Neuron (in vitro differentiated cells): Measurements from ENCODE around the gene RTN4.
A peak's percentile ranks its signal among the peaks of the same experiment; 100 is the strongest.
"Not testable (repeated sequence)": the region's sequence is repeated elsewhere in the genome, so short reads cannot be mapped to it uniquely, and the experiment has no call there.

Source experiments
- H2AFZ ChIP-seq: one replicate; pipeline ENCODE4 v1.6.1; 2013; ENCODE audit warnings: low read depth, mild to moderate bottlenecking, inconsistent platforms, low read length, moderate library complexity
- H3K27me3 ChIP-seq: one replicate; pipeline ENCODE4 v1.6.1; 2013; ENCODE audit warnings: low read length; ENCODE audit not compliant: insufficient read depth
- H3K36me3 ChIP-seq: one replicate; pipeline ENCODE4 v1.6.1; 2013; ENCODE audit warnings: low read length; ENCODE audit not compliant: insufficient read depth
- H3K4me1 ChIP-seq: one replicate; pipeline ENCODE4 v1.6.1; 2013; ENCODE audit warnings: low read length; ENCODE audit not compliant: insufficient read depth
- H3K4me3 ChIP-seq: 2 replicates; pipeline ENCODE4 v1.5.1; 2013; ENCODE audit warnings: mild to moderate bottlenecking, low read length, moderate library complexity
- H3K9me3 ChIP-seq: one replicate; pipeline ENCODE4 v1.6.1; 2013; ENCODE audit warnings: low read length

The RTN4 gene, protein sequence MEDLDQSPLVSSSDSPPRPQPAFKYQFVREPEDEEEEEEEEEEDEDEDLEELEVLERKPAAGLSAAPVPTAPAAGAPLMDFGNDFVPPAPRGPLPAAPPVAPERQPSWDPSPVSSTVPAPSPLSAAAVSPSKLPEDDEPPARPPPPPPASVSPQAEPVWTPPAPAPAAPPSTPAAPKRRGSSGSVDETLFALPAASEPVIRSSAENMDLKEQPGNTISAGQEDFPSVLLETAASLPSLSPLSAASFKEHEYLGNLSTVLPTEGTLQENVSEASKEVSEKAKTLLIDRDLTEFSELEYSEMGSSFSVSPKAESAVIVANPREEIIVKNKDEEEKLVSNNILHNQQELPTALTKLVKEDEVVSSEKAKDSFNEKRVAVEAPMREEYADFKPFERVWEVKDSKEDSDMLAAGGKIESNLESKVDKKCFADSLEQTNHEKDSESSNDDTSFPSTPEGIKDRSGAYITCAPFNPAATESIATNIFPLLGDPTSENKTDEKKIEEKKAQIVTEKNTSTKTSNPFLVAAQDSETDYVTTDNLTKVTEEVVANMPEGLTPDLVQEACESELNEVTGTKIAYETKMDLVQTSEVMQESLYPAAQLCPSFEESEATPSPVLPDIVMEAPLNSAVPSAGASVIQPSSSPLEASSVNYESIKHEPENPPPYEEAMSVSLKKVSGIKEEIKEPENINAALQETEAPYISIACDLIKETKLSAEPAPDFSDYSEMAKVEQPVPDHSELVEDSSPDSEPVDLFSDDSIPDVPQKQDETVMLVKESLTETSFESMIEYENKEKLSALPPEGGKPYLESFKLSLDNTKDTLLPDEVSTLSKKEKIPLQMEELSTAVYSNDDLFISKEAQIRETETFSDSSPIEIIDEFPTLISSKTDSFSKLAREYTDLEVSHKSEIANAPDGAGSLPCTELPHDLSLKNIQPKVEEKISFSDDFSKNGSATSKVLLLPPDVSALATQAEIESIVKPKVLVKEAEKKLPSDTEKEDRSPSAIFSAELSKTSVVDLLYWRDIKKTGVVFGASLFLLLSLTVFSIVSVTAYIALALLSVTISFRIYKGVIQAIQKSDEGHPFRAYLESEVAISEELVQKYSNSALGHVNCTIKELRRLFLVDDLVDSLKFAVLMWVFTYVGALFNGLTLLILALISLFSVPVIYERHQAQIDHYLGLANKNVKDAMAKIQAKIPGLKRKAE

GRCh38 chr2:55050100-55050994, at the start of gene RTN4:
Gene RTN4, minus strand, starts transcription at chr2:55050451. Its CDS starts 151 bp downstream, at chr2:55050300.
- H2AFZ ChIP-seq, result peak within 1 kb of the TSS; percentile 28
- H3K4me3 ChIP-seq, result peak within 1 kb of the TSS; percentile 93
- H3K9me3 ChIP-seq, result no peaks in the 10 kb centered on the region
- no peaks in the 10 kb centered on the region for H3K36me3 ChIP-seq
- peaks cover 42% of the 10 kb centered on the region for H3K4me1 ChIP-seq
- no peaks in the 10 kb centered on the region for H3K27me3 ChIP-seq

GRCh38 chr2:55099493-55099877, 49.2 kb upstream of the RTN4 start:
- H3K4me1 ChIP-seq, result peaks cover 16% of the 10 kb centered on the region

DNA sequence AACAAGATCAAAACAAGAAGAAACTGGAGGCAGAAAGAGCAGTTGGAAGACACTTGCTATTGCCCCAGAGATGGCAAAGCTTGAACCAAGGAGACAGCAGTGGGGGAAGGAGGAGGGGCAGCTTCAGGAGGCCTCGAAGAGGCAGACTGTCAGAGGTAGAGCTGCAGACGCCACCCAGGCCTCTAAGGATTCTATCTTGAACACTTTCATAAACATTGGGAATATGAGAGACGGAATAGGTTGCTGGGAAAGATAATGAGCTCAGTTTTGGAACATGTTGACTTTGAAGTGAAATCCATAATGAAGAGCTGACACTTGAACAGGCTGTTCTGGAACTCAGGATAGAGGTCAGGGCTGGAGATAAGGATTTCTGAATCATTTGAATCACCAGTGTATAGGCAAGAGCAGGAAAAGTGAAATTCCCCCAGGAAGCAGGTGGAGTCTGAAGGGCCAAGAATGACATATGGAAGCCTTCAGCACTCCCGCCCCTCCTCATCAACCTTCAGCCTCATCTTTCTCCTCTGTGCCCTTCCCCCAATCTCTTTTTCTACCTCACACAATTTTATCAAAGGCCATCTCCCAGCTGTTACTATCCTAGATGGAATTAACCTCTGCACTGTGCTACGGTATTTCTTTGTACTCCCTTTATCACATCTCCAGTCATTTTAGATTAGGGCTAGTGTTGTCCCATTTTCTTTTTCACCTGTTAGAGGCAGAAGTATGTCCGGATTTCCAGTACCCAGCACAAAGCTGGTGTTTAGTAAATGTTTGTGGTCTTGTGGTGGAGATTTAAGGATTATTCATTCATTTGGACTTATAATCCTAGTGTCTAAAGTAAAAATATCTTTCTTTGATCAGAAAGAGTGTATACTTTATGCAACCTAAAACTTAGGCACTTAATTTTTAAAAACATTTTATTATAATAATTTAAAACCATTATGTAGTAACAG, 47.5 kb upstream of the RTN4 start:
- Histone ChIP-seq H3K36me3 (no peaks in the 10 kb centered on the region), H2AFZ (no peak overlapping the region), H3K9me3 (no peaks in the 10 kb centered on the region), H3K27me3 (no peaks in the 10 kb centered on the region), H3K4me3 (no peak overlapping the region), H3K4me1 (peaks cover 16% of the 10 kb centered on the region)

More at GRCh38 chr2:55099493-55099877, 49.2 kb upstream of the RTN4 start:
- H3K27me3 ChIP-seq, result no peaks in the 10 kb centered on the region
- H2AFZ ChIP-seq, result no peak overlapping the region
- no peak overlapping the region for H3K4me3 ChIP-seq
- H3K36me3 ChIP-seq, result no peaks in the 10 kb centered on the region
- no peaks in the 10 kb centered on the region for H3K9me3 ChIP-seq

DNA sequence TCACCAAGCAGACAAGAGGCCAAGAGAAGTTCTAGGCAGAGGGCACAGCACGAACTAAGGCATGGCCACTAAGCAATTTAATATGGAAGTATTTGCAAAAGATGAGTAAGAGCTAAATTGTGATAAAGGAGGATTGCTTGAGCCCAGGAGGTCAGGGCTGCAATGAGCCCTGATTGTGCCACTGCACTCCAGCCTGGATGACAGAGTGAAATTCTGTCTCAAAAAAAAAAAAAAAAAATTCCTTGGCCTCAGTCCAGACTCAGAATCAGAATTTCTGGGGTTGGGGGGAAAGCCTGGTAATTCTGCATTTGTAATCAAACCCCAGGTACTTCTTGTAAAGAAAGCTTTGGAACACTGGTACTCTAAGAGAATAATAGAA, 46.8 kb upstream of the RTN4 start:
- Histone ChIP-seq H3K27me3 (no peaks in the 10 kb centered on the region), H3K9me3 (no peaks in the 10 kb centered on the region), H3K36me3 (no peaks in the 10 kb centered on the region), H2AFZ (no peak overlapping the region), H3K4me3 (no peak overlapping the region), H3K4me1 (peaks cover 16% of the 10 kb centered on the region)

DNA sequence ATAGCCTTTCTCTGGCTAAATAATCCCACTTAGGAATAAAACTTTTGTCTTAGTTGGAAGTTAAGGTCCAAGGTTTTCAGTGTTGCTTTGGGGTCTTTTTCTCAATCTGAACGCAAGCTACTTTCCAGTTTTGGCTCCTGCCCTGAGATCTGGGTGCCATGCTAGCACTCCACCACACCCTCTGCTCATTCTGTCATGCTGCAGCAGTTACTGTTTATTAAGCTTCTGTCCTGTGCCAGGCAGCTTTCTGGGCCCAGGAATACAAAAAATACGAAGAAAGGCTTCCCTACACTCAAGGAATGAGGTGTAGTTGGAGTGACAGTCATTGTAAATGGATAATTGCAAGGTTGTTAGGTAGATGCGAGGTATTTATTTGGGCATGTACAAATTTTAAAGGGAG, 46.3 kb upstream of the RTN4 start:
- Histone ChIP-seq H3K36me3 (no peaks in the 10 kb centered on the region), H3K27me3 (no peaks in the 10 kb centered on the region), H3K4me3 (no peak overlapping the region), H3K4me1 (peaks cover 16% of the 10 kb centered on the region), H3K9me3 (no peaks in the 10 kb centered on the region), H2AFZ (no peak overlapping the region)

DNA sequence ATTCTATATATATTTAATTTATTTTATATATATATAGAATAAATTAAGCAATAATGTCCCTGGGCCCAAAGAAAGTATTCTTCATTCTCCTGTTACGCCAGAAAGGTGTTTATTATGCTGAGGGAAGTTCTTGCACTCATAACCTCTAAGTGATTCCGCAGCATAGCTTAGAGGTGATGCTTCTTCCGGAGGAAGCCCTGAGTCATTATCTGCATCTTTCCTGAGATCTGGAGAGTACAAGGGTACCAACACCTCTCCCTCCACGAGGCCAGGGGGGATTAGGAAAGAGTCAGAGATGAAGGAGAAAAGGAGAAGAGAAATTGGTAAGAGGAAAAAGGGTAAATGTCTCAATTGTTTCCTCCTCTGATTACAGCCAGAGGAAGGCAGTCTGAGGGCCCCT, 43.1 kb upstream of the RTN4 start:
- Histone ChIP-seq H2AFZ (no peak overlapping the region), H3K9me3 (no peaks in the 10 kb centered on the region), H3K4me1 (peaks cover 16% of the 10 kb centered on the region), H3K27me3 (no peaks in the 10 kb centered on the region), H3K4me3 (no peak overlapping the region), H3K36me3 (no peaks in the 10 kb centered on the region)

DNA sequence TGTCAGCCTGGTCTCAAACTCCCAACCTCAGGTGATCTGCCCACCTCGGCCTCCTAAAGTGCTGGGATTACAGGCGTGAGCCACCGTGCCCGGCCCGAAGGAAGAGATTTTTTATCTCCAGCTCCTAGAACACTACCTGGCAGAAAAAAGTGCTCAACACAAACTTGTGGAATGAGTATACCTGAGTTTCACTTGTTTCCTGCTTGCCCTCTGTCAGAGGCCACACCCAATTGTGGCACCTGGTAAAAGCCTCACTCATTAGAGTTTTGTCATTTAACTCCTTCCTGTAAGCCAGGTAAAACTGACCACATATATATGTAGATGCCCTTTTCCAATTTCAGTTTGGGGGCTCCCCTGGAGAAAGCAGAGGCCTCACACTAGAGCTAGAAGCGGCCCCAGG, 42.2 kb upstream of the RTN4 start:
- H2AFZ ChIP-seq, result no peak overlapping the region
- no peaks in the 10 kb centered on the region for H3K9me3 ChIP-seq
- no peaks in the 10 kb centered on the region for H3K36me3 ChIP-seq
- no peaks in the 10 kb centered on the region for H3K27me3 ChIP-seq
- H3K4me3 ChIP-seq, result no peak overlapping the region
- H3K4me1 ChIP-seq, result peaks cover 8% of the 10 kb centered on the region

DNA sequence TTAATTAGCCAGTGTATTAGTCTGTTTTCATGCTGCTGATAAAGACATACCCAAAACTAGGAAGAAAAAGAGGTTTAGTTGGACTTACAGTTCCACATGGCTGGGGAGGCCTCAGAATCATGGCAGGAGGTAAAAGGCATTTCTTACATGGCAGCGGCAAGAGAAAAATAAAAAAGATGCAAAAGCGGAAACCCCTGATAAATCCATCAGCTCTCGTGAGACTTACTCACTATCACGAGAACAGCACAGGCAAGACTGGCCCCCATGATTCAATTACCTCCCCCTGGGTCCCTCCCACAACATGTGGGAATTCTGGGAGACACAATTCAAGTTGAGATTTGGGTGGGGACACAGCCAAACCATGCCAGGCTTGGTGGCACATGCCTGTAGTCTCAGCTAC, 41.4 kb upstream of the RTN4 start:
- not testable (repeated sequence) for H2AFZ ChIP-seq, H3K36me3 ChIP-seq, H3K4me1 ChIP-seq, H3K9me3 ChIP-seq, H3K27me3 ChIP-seq, H3K4me3 ChIP-seq

- no peaks in the 10 kb centered on the region for H3K4me1 ChIP-seq
- no peaks in the 10 kb centered on the region for H3K9me3 ChIP-seq
- H3K36me3 ChIP-seq, result no peaks in the 10 kb centered on the region
- H3K27me3 ChIP-seq, result no peaks in the 10 kb centered on the region
- H3K4me3 ChIP-seq, result no peak overlapping the region
- no peak overlapping the region for H2AFZ ChIP-seq
These were observed 40.5 kb upstream of the RTN4 start for GRCh38 chr2:55090702-55091101.

- H3K9me3 ChIP-seq, result no peaks in the 10 kb centered on the region
- no peak overlapping the region for H3K4me3 ChIP-seq
- no peak overlapping the region for H2AFZ ChIP-seq
- H3K36me3 ChIP-seq, result no peaks in the 10 kb centered on the region
- H3K27me3 ChIP-seq, result no peaks in the 10 kb centered on the region
- no peaks in the 10 kb centered on the region for H3K4me1 ChIP-seq
These were observed 39.5 kb upstream of the RTN4 start for GRCh38 chr2:55089726-55090125.

- H3K4me1 ChIP-seq, result no peaks in the 10 kb centered on the region
- no peak overlapping the region for H2AFZ ChIP-seq
- no peaks in the 10 kb centered on the region for H3K9me3 ChIP-seq
- H3K4me3 ChIP-seq, result no peak overlapping the region
- no peaks in the 10 kb centered on the region for H3K36me3 ChIP-seq
- no peaks in the 10 kb centered on the region for H3K27me3 ChIP-seq
These were observed 38.1 kb upstream of the RTN4 start for GRCh38 chr2:55088400-55088799.
